ENCODE results near the gene NELFB. TPM values are rescaled to one million over a fixed set of nuclear protein-coding genes. Genes with fewer than 3 reads are reported as not detected.
A peak's percentile ranks its signal among the peaks of the same experiment; 100 is the strongest.

The NELFB gene
- total and polyA plus RNA-seq, 10 donors = 26.6 to 49.7 (median 38.7) TPM

DNA sequence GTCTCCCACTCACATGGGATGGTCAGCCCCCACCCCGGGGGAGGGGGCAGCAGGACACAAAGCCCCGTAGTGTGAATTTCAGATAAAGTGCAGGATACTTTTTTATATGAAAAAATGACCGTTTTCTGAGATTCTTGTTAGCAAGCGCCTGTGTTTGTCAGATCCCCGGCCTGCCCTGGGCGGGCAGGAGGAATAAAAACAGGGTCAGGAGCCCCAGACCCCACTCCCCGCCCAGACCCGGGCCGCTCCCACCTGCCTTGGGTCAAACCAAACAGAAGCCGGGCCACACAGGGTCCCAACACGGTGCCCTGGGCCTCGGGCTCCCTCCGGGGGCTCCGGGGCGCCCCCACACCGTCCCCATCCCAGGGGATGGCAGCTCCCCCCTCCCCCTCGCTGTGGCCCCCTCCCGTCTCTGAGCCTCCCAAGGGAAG, 60.5 kb downstream of the NELFB start:
- intact Hi-C loops (cut with DNase I; ENCODE audit: low total_unique reads) = no loop called here
- peaks cover 20 to 77% (median 44%) of the 10 kb centered on the region in 6 donors for H3K4me1 ChIP-seq
- H3K36me3 ChIP-seq = no peaks in the 10 kb centered on the region
- TF ChIP-seq POLR2A (IDR thresholded peaks at IDR 0.05) = no peak
- no peak for TF ChIP-seq CTCF (IDR thresholded peaks at IDR 0.05 in 8 of 11, conservative IDR thresholded peaks at IDR 0.05 in 3 of 11)
- no peak for TF ChIP-seq POLR2AphosphoS5 (IDR thresholded peaks at IDR 0.05)
- no peaks in the 10 kb centered on the region for H3K9me3 ChIP-seq
- DNase-seq = no peak
- peak overlapping the region in 4 of 8 donors; percentile 27 to 62 (median 34) for H3K4me3 ChIP-seq
- WGBS, 5 donors = 29 to 44% (median 33%) methylated on average over 11 to 18 of the region's 18 CpGs
- H3K27me3 ChIP-seq (replicated peaks in 1 of 7) = peaks cover 0 to 33% (median 16%) of the 10 kb centered on the region in 7 donors
- peak overlapping the region in 2 of 8 donors; percentile 37 to 39 for H3K27ac ChIP-seq

GRCh38 chr9:137316012-137316981, 61.2 kb downstream of the NELFB start:
- peak; percentile 79 for DNase-seq
- intact Hi-C loops (cut with DNase I; ENCODE audit: low total_unique reads) = no loop called here
- WGBS, 5 donors = 0 to 18% (median 5%) methylated on average over 1 to 77 of the region's 83 CpGs
- Histone ChIP-seq H3K36me3 (no peaks in the 10 kb centered on the region), H3K27ac (peak overlapping the region in 2 of 8 donors; percentile 37 to 39), H3K4me1 (peaks cover 24 to 78% (median 50%) of the 10 kb centered on the region in 6 donors), H3K27me3 (replicated peaks in 1 of 7) (peaks cover 0 to 33% (median 16%) of the 10 kb centered on the region in 7 donors), H3K4me3 (peak overlapping the region in 6 of 8 donors; percentile 25 to 62 (median 30)), H3K9me3 (no peaks in the 10 kb centered on the region)
- no peak for TF ChIP-seq POLR2A (IDR thresholded peaks at IDR 0.05)
- no peak for TF ChIP-seq CTCF (IDR thresholded peaks at IDR 0.05 in 8 of 11, conservative IDR thresholded peaks at IDR 0.05 in 3 of 11)
- peak in 1 of 3 donors; percentile 20 for TF ChIP-seq POLR2AphosphoS5 (IDR thresholded peaks at IDR 0.05)

- peak; percentile 76 for DNase-seq
- peaks cover 0 to 33% (median 16%) of the 10 kb centered on the region in 7 donors for H3K27me3 ChIP-seq (replicated peaks in 1 of 7)
- WGBS, 5 donors = 88 to 96% (median 94%) methylated on average over 15 to 19 of the region's 19 CpGs
- TF ChIP-seq POLR2AphosphoS5 (IDR thresholded peaks at IDR 0.05) (no peak), CTCF (IDR thresholded peaks at IDR 0.05 in 8 of 11, conservative IDR thresholded peaks at IDR 0.05 in 3 of 11) (no peak), POLR2A (IDR thresholded peaks at IDR 0.05) (no peak)
- peaks cover 24 to 78% (median 56%) of the 10 kb centered on the region in 6 donors for H3K4me1 ChIP-seq
- no peaks in the 10 kb centered on the region for H3K36me3 ChIP-seq
- intact Hi-C loops (cut with DNase I; ENCODE audit: low total_unique reads) = no loop called here
- H3K27ac ChIP-seq = peak overlapping the region in 1 of 8 donors; percentile 37
- no peaks in the 10 kb centered on the region for H3K9me3 ChIP-seq
- peak overlapping the region in 1 of 8 donors; percentile 62 for H3K4me3 ChIP-seq
These were observed 62.0 kb downstream of the NELFB start for GRCh38 chr9:137317021-137317717.

Measured in spleen (tissue), 11 donors.